ENCODE measurements around the gene THADA. TPM values are rescaled to one million over a fixed set of nuclear protein-coding genes. Genes with fewer than 3 reads are reported as not detected.
"Not testable (repeated sequence)": the region's sequence is repeated elsewhere in the genome, so short reads cannot be mapped to it uniquely, and the experiment has no call there.

THADA gene
- total RNA-seq, 1 donor from 2014 or later, result 32.9 TPM

DNA sequence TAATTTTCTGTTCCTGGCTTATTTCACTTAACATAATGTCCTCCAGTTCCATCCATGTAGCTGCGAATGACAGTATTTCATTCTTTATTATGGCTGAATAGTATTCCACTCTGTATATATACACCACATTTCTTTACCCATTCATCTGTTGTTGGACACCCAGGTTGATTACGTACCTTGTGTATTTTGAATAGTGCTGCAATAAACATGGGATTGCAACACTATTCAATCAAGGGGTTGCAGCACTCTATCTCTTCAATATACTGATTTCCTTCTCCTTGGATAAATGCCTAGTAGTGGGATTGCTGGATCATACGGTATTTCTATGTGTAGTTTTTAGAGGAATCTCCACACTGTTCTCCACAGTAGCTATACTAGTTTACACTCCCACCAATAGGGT is 61.3 kb downstream of the THADA start:
- no peak for ATAC-seq
- Histone ChIP-seq H3K4me1 (peaks cover 6% of the 10 kb centered on the region), H3K9me3 (no peaks in the 10 kb centered on the region), H3K4me3 (no peak overlapping the region), H3K36me3 (no peaks in the 10 kb centered on the region), H3K27me3 (no peaks in the 10 kb centered on the region), H3K27ac (no peak overlapping the region)
- TF ChIP-seq, protein P1, sequence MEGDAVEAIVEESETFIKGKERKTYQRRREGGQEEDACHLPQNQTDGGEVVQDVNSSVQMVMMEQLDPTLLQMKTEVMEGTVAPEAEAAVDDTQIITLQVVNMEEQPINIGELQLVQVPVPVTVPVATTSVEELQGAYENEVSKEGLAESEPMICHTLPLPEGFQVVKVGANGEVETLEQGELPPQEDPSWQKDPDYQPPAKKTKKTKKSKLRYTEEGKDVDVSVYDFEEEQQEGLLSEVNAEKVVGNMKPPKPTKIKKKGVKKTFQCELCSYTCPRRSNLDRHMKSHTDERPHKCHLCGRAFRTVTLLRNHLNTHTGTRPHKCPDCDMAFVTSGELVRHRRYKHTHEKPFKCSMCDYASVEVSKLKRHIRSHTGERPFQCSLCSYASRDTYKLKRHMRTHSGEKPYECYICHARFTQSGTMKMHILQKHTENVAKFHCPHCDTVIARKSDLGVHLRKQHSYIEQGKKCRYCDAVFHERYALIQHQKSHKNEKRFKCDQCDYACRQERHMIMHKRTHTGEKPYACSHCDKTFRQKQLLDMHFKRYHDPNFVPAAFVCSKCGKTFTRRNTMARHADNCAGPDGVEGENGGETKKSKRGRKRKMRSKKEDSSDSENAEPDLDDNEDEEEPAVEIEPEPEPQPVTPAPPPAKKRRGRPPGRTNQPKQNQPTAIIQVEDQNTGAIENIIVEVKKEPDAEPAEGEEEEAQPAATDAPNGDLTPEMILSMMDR (IDR thresholded peaks at IDR 0.05), result no peak
- no peak for DNase-seq
- intact Hi-C loops (cut with DNase I), result no loop called here

DNA sequence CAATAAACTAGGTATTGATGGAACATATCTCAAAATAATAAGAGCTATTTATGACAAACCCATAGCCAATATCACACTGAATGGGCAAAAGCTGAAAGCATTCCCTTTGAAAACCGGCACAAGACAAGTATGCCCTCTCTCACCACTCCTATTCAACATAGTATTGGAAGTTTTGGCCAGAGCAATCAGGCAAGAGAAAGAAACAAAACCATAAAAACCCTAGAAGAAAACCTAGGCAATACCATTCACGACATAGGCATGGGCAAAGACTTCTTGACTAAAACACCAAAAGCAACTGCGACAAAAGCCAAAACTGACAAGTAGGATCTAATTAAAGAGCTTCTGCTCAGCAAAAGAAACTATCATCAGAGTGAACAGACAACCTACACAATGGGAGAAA is 63.3 kb downstream of the THADA start:
- H3K27me3 ChIP-seq; H3K9me3 ChIP-seq; ATAC-seq; H3K4me1 ChIP-seq; H3K4me3 ChIP-seq; intact Hi-C loops (cut with DNase I); DNase-seq; H3K27ac ChIP-seq; H3K36me3 ChIP-seq: not testable (repeated sequence)

GRCh38 chr2:43531251-43531650 is 64.6 kb downstream of the THADA start:
- no peaks in the 10 kb centered on the region for H3K9me3 ChIP-seq
- H3K27ac ChIP-seq, result no peak overlapping the region
- no peak overlapping the region for H3K4me3 ChIP-seq
- peaks cover 11% of the 10 kb centered on the region for H3K4me1 ChIP-seq
- intact Hi-C loops (cut with DNase I), result no loop called here
- no peaks in the 10 kb centered on the region for H3K27me3 ChIP-seq
- H3K36me3 ChIP-seq, result no peaks in the 10 kb centered on the region
- no peak for DNase-seq
- ATAC-seq, result peak; percentile 17
- TF ChIP-seq, protein P1 (IDR thresholded peaks at IDR 0.05), result no peak

DNA sequence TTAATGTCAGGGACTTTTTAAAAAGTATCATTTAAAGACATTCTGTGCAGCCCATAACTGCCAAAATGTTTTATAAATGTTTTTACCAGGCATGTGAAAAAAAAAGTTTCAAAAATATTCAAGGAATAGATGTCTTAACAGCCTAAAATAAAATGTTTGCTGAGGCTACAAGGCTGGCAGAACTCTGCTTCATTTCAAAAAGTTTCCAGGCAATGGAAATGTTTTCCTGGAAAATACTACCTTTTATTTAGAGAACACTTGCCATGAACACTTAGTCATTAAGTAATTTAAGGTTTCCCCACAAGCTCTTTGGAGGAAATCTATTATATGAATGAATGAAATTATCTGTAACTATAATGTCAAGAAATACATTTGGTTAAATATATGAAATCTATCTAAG is 68.8 kb downstream of the THADA start:
- Histone ChIP-seq H3K4me1 (peaks cover 15% of the 10 kb centered on the region), H3K27me3 (no peaks in the 10 kb centered on the region), H3K9me3 (no peaks in the 10 kb centered on the region), H3K4me3 (no peak overlapping the region), H3K27ac (peak overlapping the region; percentile 17), H3K36me3 (no peaks in the 10 kb centered on the region)
- intact Hi-C loops (cut with DNase I), result no loop called here
- TF ChIP-seq, protein P1 (IDR thresholded peaks at IDR 0.05), result no peak
- DNase-seq (no peak), ATAC-seq (no peak)

DNA sequence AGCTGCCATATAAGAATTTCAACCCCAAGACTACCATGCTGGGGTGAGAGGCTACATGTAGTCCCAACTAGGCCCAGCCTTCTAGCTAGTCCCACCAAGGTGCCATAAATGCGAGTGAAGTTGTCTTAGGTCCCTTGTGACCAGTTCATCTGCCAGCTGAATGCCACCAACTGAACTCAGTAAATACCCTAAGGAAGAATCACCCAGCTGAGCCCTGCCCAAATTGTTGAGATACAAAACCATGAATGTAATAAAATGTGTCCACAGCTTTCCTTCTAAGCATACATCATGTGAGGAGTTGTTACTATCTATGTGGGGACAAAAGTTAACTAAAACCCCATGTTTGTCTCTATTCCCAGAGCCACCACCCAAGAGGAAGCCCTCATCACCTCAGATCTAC is 70.3 kb downstream of the THADA start:
- Histone ChIP-seq H3K36me3 (no peaks in the 10 kb centered on the region), H3K27ac (peak overlapping the region; percentile 18), H3K9me3 (no peaks in the 10 kb centered on the region), H3K4me1 (peaks cover 15% of the 10 kb centered on the region), H3K4me3 (no peak overlapping the region), H3K27me3 (no peaks in the 10 kb centered on the region)
- ATAC-seq (no peak), DNase-seq (no peak)
- intact Hi-C loops (cut with DNase I), result no loop called here
- TF ChIP-seq, protein P1 (IDR thresholded peaks at IDR 0.05), result no peak

- intact Hi-C loops (cut with DNase I), result no loop called here
- no peaks in the 10 kb centered on the region for H3K27me3 ChIP-seq
- no peak overlapping the region for H3K4me3 ChIP-seq
- H3K27ac ChIP-seq, result peak overlapping the region; percentile 18
- DNase-seq (no peak), ATAC-seq (no peak)
- TF ChIP-seq, protein P1 (IDR thresholded peaks at IDR 0.05), result peak; percentile 33
- H3K36me3 ChIP-seq, result no peaks in the 10 kb centered on the region
- H3K9me3 ChIP-seq, result no peaks in the 10 kb centered on the region
- peaks cover 26% of the 10 kb centered on the region for H3K4me1 ChIP-seq
These were observed 71.5 kb downstream of the THADA start for GRCh38 chr2:43524177-43524965.
